ENCODE results near the gene WDR7. TPM values are rescaled to one million over a fixed set of nuclear protein-coding genes. Genes with fewer than 3 reads are reported as not detected.

WDR7 gene
- total RNA-seq, 2 experiments from 2014 or later: 39.7 to 44.2 TPM

GRCh38 chr18:56870982-56871381 is 219.8 kb downstream of the WDR7 start:
- POLR2A ChIA-PET: no interaction called here
- no peaks in the 10 kb centered on the region for H3K9me3 Mint-ChIP-seq (ENCODE audit: insufficient read depth)
- no peak overlapping the region for H3K27ac Mint-ChIP-seq
- DNase-seq (no peak), ATAC-seq (no peak)
- H3K36me3 Mint-ChIP-seq (ENCODE audit: low read depth): no peaks in the 10 kb centered on the region
- no peaks in the 10 kb centered on the region for H3K27me3 Mint-ChIP-seq (ENCODE audit: low read depth)
- CTCF ChIA-PET: no interaction called here
- H3K4me1 Mint-ChIP-seq (ENCODE audit: low read depth): peaks cover 6% of the 10 kb centered on the region
- no peak overlapping the region for H3K4me3 Mint-ChIP-seq

GRCh38 chr18:56872140-56872539 is 221.0 kb downstream of the WDR7 start:
- POLR2A ChIA-PET: no interaction called here
- H3K4me1 Mint-ChIP-seq (ENCODE audit: low read depth): peaks cover 6% of the 10 kb centered on the region

GRCh38 chr18:56873441-56874140 is 222.4 kb downstream of the WDR7 start:
- POLR2A ChIA-PET: no interaction called here
- DNase-seq: no peak
- Mint-ChIP-seq H3K4me3 (no peak overlapping the region), H3K36me3 (ENCODE audit: low read depth) (no peaks in the 10 kb centered on the region), H3K27me3 (ENCODE audit: low read depth) (no peaks in the 10 kb centered on the region), H3K9me3 (ENCODE audit: insufficient read depth) (no peaks in the 10 kb centered on the region), H3K27ac (no peak overlapping the region), H3K4me1 (ENCODE audit: low read depth) (peaks cover 6% of the 10 kb centered on the region)
- CTCF ChIA-PET: no interaction called here
- no peak for ATAC-seq

More at GRCh38 chr18:56872140-56872539, 221.0 kb downstream of the WDR7 start:
- H3K4me3 Mint-ChIP-seq: no peak overlapping the region
- ATAC-seq (no peak), DNase-seq (no peak)
- H3K36me3 Mint-ChIP-seq (ENCODE audit: low read depth): no peaks in the 10 kb centered on the region
- H3K27me3 Mint-ChIP-seq (ENCODE audit: low read depth): no peaks in the 10 kb centered on the region
- no peaks in the 10 kb centered on the region for H3K9me3 Mint-ChIP-seq (ENCODE audit: insufficient read depth)
- CTCF ChIA-PET: no interaction called here
- no peak overlapping the region for H3K27ac Mint-ChIP-seq

GRCh38 chr18:56878711-56879110 is 227.6 kb downstream of the WDR7 start:
- Mint-ChIP-seq H3K36me3 (ENCODE audit: low read depth) (peaks cover 8% of the 10 kb centered on the region), H3K27ac (no peak overlapping the region), H3K4me3 (no peak overlapping the region), H3K9me3 (ENCODE audit: insufficient read depth) (no peaks in the 10 kb centered on the region), H3K27me3 (ENCODE audit: low read depth) (no peaks in the 10 kb centered on the region), H3K4me1 (ENCODE audit: low read depth) (peaks cover 2% of the 10 kb centered on the region)
- no peak for DNase-seq
- POLR2A ChIA-PET: no interaction called here
- CTCF ChIA-PET: interaction anchor here (0.8 kb wide), 1 partner anchor 10 kb away, joined by 3 read pairs; no protein-coding TSS in a partner anchor
- no peak for ATAC-seq

- DNase-seq (no peak), ATAC-seq (no peak)
- ChIA-PET CTCF (no interaction called here), POLR2A (no interaction called here)
- Mint-ChIP-seq H3K4me3 (no peak overlapping the region), H3K27me3 (ENCODE audit: low read depth) (no peaks in the 10 kb centered on the region), H3K36me3 (ENCODE audit: low read depth) (peaks cover 20% of the 10 kb centered on the region), H3K9me3 (ENCODE audit: insufficient read depth) (no peaks in the 10 kb centered on the region), H3K4me1 (ENCODE audit: low read depth) (no peaks in the 10 kb centered on the region), H3K27ac (no peak overlapping the region)
These were observed 233.4 kb downstream of the WDR7 start for GRCh38 chr18:56884511-56884910.

- Mint-ChIP-seq H3K27ac (no peak overlapping the region), H3K4me3 (no peak overlapping the region), H3K27me3 (ENCODE audit: low read depth) (no peaks in the 10 kb centered on the region), H3K9me3 (ENCODE audit: insufficient read depth) (no peaks in the 10 kb centered on the region), H3K36me3 (ENCODE audit: low read depth) (peaks cover 11% of the 10 kb centered on the region), H3K4me1 (ENCODE audit: low read depth) (no peaks in the 10 kb centered on the region)
- ChIA-PET CTCF (interaction anchor here (0.8 kb wide), 1 partner anchor 180 kb away, joined by 3 read pairs; no protein-coding TSS in a partner anchor), POLR2A (no interaction called here)
- DNase-seq (no peak), ATAC-seq (no peak)
These were observed 237.8 kb downstream of the WDR7 start for GRCh38 chr18:56888978-56889377.

- POLR2A ChIA-PET: no interaction called here
- Mint-ChIP-seq H3K27me3 (ENCODE audit: low read depth) (no peaks in the 10 kb centered on the region), H3K27ac (no peak overlapping the region), H3K4me1 (ENCODE audit: low read depth) (no peaks in the 10 kb centered on the region), H3K9me3 (ENCODE audit: insufficient read depth) (no peaks in the 10 kb centered on the region), H3K36me3 (ENCODE audit: low read depth) (peaks cover 5% of the 10 kb centered on the region), H3K4me3 (no peak overlapping the region)
- DNase-seq (no peak), ATAC-seq (no peak)
- CTCF ChIA-PET: no interaction called here
These were observed 238.5 kb downstream of the WDR7 start for GRCh38 chr18:56889621-56890020.

- ATAC-seq: no peak
- Mint-ChIP-seq H3K9me3 (ENCODE audit: insufficient read depth) (no peaks in the 10 kb centered on the region), H3K4me1 (ENCODE audit: low read depth) (no peaks in the 10 kb centered on the region), H3K27ac (no peak overlapping the region), H3K27me3 (ENCODE audit: low read depth) (no peaks in the 10 kb centered on the region), H3K36me3 (ENCODE audit: low read depth) (peaks cover 2% of the 10 kb centered on the region), H3K4me3 (no peak overlapping the region)
- ChIA-PET CTCF (no interaction called here), POLR2A (no interaction called here)
- DNase-seq: no peak
These were observed 239.5 kb downstream of the WDR7 start for GRCh38 chr18:56890632-56891031.

GRCh38 chr18:56891116-56891515 is 240.0 kb downstream of the WDR7 start:
- no peaks in the 10 kb centered on the region for H3K4me1 Mint-ChIP-seq (ENCODE audit: low read depth)
- no peaks in the 10 kb centered on the region for H3K36me3 Mint-ChIP-seq (ENCODE audit: low read depth)
- ATAC-seq (no peak), DNase-seq (no peak)
- H3K9me3 Mint-ChIP-seq (ENCODE audit: insufficient read depth): no peaks in the 10 kb centered on the region
- H3K4me3 Mint-ChIP-seq: no peak overlapping the region
- H3K27ac Mint-ChIP-seq: no peak overlapping the region
- CTCF ChIA-PET: interaction anchor here (1.0 kb wide), 1 partner anchor 22 kb away, joined by 3 read pairs; no protein-coding TSS in a partner anchor
- POLR2A ChIA-PET: no interaction called here
- H3K27me3 Mint-ChIP-seq (ENCODE audit: low read depth): no peaks in the 10 kb centered on the region

GRCh38 chr18:56891870-56892269 is 240.7 kb downstream of the WDR7 start:
- CTCF ChIA-PET: interaction anchor here (1.0 kb wide), 1 partner anchor 23 kb away, joined by 3 read pairs; no protein-coding TSS in a partner anchor
- DNase-seq: no peak
- no peaks in the 10 kb centered on the region for H3K36me3 Mint-ChIP-seq (ENCODE audit: low read depth)
- no peak overlapping the region for H3K27ac Mint-ChIP-seq
- no peaks in the 10 kb centered on the region for H3K27me3 Mint-ChIP-seq (ENCODE audit: low read depth)
- POLR2A ChIA-PET: no interaction called here
- H3K4me1 Mint-ChIP-seq (ENCODE audit: low read depth): no peaks in the 10 kb centered on the region
- ATAC-seq: no peak
- H3K4me3 Mint-ChIP-seq: no peak overlapping the region
- no peaks in the 10 kb centered on the region for H3K9me3 Mint-ChIP-seq (ENCODE audit: insufficient read depth)

- CTCF ChIA-PET: no interaction called here
- POLR2A ChIA-PET: no interaction called here
These were observed 246.0 kb downstream of the WDR7 start for GRCh38 chr18:56897122-56897521.

GRCh38 chr18:56899660-56900059 is 248.5 kb downstream of the WDR7 start:
- CTCF ChIA-PET: no interaction called here
- no peak for ATAC-seq

More at GRCh38 chr18:56897122-56897521, 246.0 kb downstream of the WDR7 start:
- H3K9me3 Mint-ChIP-seq (ENCODE audit: insufficient read depth): no peaks in the 10 kb centered on the region
- DNase-seq (no peak), ATAC-seq (no peak)
- H3K4me1 Mint-ChIP-seq (ENCODE audit: low read depth): peaks cover 7% of the 10 kb centered on the region
- H3K4me3 Mint-ChIP-seq: no peak overlapping the region
- H3K36me3 Mint-ChIP-seq (ENCODE audit: low read depth): no peaks in the 10 kb centered on the region
- no peaks in the 10 kb centered on the region for H3K27me3 Mint-ChIP-seq (ENCODE audit: low read depth)
- H3K27ac Mint-ChIP-seq: no peak overlapping the region

More at GRCh38 chr18:56899660-56900059, 248.5 kb downstream of the WDR7 start:
- no peak for DNase-seq
- Mint-ChIP-seq H3K4me3 (no peak overlapping the region), H3K9me3 (ENCODE audit: insufficient read depth) (no peaks in the 10 kb centered on the region), H3K4me1 (ENCODE audit: low read depth) (peaks cover 7% of the 10 kb centered on the region), H3K27me3 (ENCODE audit: low read depth) (no peaks in the 10 kb centered on the region), H3K27ac (no peak overlapping the region), H3K36me3 (ENCODE audit: low read depth) (no peaks in the 10 kb centered on the region)
- POLR2A ChIA-PET: no interaction called here
